Activated T-helper 1 cell treated with anti-CD3 and anti-CD28 coated beads, Interleukin-12 subunit alpha, Interleukin-12 subunit beta, Interleukin-2, Interleukin-4 antibody, amounts not matched to agents 30 ng/mL and 10 ng/mL and 1 ng/mL, durations not matched to agents 14 hours and 24 hours and 36 hours (primary cell): ENCODE results near the gene PJA2. TPM values are rescaled to one million over a fixed set of nuclear protein-coding genes. Genes with fewer than 3 reads are reported as not detected.

ENCODE experiments used
- DNase-seq: peaks from one replicate; pipeline ENCODE4 v3.0.0; 2021; ENCODE audit warnings: low spot score
- H3K27ac Mint-ChIP-seq: one replicate; pipeline ENCODE4 v1.8.0; 2021; ENCODE audit warnings: mild to moderate bottlenecking, mixed read lengths
- H3K27me3 Mint-ChIP-seq: one replicate; pipeline ENCODE4 v1.8.0; 2022; ENCODE audit warnings: mild to moderate bottlenecking, moderate library complexity, mixed read lengths; ENCODE audit not compliant: insufficient read depth
- H3K36me3 Mint-ChIP-seq: one replicate; pipeline ENCODE4 v1.8.0; 2021; ENCODE audit warnings: low read depth, mixed read lengths
- H3K4me1 Mint-ChIP-seq: one replicate; pipeline ENCODE4 v1.8.0; 2021; ENCODE audit warnings: low read depth, mixed read lengths
- H3K4me3 Mint-ChIP-seq: one replicate; pipeline ENCODE4 v1.8.0; 2021; ENCODE audit warnings: mild to moderate bottlenecking, moderate library complexity, mixed read lengths
- H3K9me3 Mint-ChIP-seq: one replicate; pipeline ENCODE4 v1.8.0; 2021; ENCODE audit warnings: mixed read lengths
- intact Hi-C: fragments of 100-400 bp; cut with micrococcal nuclease; formaldehyde crosslinking; loops from one replicate; pipeline ENCODE4 v1.15.1; 2024
- total RNA-seq: library from RNA; stranded (reverse); gene quantifications from 2 replicates; pipeline ENCODE4 v1.2.3, GENCODE V29; 2022

PJA2 gene
- total RNA-seq, 1 donor from 2014 or later = 40.2 TPM

DNA sequence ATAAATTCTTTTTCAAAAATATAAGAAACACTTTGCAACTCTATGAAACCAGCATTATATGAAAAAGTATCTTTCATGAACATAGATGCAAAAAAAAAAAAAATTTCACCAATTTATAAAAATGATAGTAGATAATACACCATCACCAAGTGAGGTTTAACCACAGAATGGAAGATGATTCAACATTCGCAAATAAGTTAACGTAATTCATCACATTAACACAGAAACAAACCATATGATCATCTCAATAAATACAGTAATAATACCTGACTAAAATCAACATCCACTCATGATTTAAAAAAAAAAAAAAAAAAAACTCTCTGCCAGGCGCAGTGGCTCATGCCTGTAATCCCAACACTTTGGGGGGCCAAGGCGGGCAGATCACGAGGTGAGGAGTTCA lies 6.3 kb downstream of the PJA2 start:
- H3K36me3 Mint-ChIP-seq = peaks cover 15% of the 10 kb centered on the region
- intact Hi-C loops = loop anchor here (10.0 kb wide), 1 partner anchor 451 kb away; no protein-coding TSS in a partner anchor
- H3K27ac Mint-ChIP-seq = no peak overlapping the region
- peaks cover 58% of the 10 kb centered on the region for H3K4me1 Mint-ChIP-seq
- no peak for DNase-seq
- no peaks in the 10 kb centered on the region for H3K27me3 Mint-ChIP-seq
- no peak overlapping the region for H3K4me3 Mint-ChIP-seq
- no peaks in the 10 kb centered on the region for H3K9me3 Mint-ChIP-seq

GRCh38 chr5:109399092-109399759 lies 10.5 kb downstream of the PJA2 start:
- intact Hi-C loops = no loop called here
- Mint-ChIP-seq H3K36me3 (peaks cover 19% of the 10 kb centered on the region), H3K4me1 (peaks cover 24% of the 10 kb centered on the region), H3K4me3 (no peak overlapping the region), H3K9me3 (no peaks in the 10 kb centered on the region), H3K27me3 (no peaks in the 10 kb centered on the region), H3K27ac (no peak overlapping the region)
- DNase-seq = no peak

DNA sequence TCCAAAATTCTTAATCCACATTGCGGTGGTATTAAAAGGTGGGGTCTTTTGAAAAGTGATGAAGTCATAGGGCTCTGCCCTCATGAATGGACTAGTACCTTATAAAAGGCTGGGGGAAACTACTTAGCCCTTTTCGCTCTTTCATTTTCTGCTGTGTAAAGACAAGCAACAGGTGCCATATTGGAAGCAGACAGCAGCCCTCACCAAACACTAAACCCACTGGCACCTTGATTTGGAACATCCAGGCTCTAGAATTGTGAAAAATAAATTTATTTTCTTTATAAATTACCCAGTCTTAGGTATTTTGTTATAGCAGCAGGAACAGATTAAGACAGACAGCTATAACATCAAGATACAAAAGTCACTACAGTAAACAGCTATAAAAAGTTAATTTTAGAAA lies 12.8 kb downstream of the PJA2 start:
- Mint-ChIP-seq H3K27ac (no peak overlapping the region), H3K36me3 (peaks cover 20% of the 10 kb centered on the region), H3K9me3 (peaks cover 4% of the 10 kb centered on the region), H3K4me3 (no peak overlapping the region), H3K4me1 (peaks cover 18% of the 10 kb centered on the region), H3K27me3 (no peaks in the 10 kb centered on the region)
- DNase-seq = no peak
- intact Hi-C loops = no loop called here

DNA sequence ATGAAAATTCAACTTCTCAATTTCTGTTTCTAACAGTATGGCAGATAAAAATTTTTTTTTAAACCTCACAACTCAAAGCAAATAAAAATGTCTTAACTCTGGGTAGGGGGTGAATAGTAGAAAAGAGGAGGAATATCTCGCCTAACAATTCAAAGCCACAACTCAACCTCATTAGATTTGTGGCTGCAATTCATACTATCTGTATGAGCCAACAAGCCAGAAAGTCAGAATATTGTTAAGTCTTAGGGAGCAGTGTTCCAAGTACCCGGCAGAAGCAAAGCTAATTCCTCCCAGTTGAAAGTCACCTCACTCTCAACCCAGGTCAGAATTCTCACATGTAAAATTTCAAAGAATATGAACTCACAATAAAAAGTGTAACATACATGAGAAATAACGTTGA lies 15.0 kb downstream of the PJA2 start:
- DNase-seq = no peak
- peaks cover 23% of the 10 kb centered on the region for H3K4me1 Mint-ChIP-seq
- H3K4me3 Mint-ChIP-seq = no peak overlapping the region
- H3K27me3 Mint-ChIP-seq = no peaks in the 10 kb centered on the region
- intact Hi-C loops = no loop called here
- no peak overlapping the region for H3K27ac Mint-ChIP-seq
- peaks cover 28% of the 10 kb centered on the region for H3K36me3 Mint-ChIP-seq
- peaks cover 4% of the 10 kb centered on the region for H3K9me3 Mint-ChIP-seq

DNA sequence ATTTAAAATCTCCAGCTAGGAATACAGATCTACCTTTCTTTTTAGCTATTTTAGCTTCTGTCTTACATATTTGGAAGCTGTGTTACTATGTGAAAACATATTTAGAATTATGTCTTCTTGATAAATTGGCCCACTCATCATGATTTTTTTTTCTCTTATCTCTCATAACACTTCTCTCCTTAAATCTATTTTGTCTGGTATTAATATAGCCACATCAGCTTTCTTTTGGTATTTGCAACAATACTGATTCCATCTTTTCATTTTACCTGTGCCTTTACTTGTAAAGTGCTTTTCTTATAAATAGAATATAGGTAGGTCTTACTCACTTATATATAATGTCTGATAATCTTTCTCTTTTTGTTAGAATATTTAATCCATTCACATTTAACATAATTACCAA lies 19.6 kb downstream of the PJA2 start:
- H3K36me3 Mint-ChIP-seq = peaks cover 17% of the 10 kb centered on the region
- peaks cover 28% of the 10 kb centered on the region for H3K4me1 Mint-ChIP-seq
- H3K27ac Mint-ChIP-seq = no peak overlapping the region
- H3K27me3 Mint-ChIP-seq = no peaks in the 10 kb centered on the region
- DNase-seq = no peak
- H3K9me3 Mint-ChIP-seq = peaks cover 4% of the 10 kb centered on the region
- intact Hi-C loops = no loop called here
- H3K4me3 Mint-ChIP-seq = no peak overlapping the region

DNA sequence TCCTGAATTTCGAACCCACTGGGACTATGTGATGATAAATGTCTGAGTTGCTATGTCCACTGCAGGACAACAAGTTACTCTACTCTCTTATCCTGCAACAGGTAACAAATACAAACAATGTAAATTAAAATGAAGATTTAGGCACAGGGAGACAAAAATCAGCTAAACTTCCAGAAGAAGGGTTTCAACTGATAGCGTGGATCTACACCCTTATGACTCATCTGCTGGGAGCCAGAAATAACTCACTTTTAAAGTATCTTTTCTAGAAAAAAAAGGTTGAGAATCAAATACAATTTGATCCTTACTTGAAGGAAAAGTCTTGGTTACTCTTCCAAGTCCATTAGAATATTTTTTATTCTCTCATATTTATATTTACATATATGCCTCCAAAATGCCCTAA lies 21.4 kb downstream of the PJA2 start:
- no peak overlapping the region for H3K4me3 Mint-ChIP-seq
- H3K27ac Mint-ChIP-seq = no peak overlapping the region
- H3K27me3 Mint-ChIP-seq = no peaks in the 10 kb centered on the region
- intact Hi-C loops = no loop called here
- peaks cover 31% of the 10 kb centered on the region for H3K4me1 Mint-ChIP-seq
- DNase-seq = no peak
- H3K9me3 Mint-ChIP-seq = peaks cover 4% of the 10 kb centered on the region
- peaks cover 14% of the 10 kb centered on the region for H3K36me3 Mint-ChIP-seq

DNA sequence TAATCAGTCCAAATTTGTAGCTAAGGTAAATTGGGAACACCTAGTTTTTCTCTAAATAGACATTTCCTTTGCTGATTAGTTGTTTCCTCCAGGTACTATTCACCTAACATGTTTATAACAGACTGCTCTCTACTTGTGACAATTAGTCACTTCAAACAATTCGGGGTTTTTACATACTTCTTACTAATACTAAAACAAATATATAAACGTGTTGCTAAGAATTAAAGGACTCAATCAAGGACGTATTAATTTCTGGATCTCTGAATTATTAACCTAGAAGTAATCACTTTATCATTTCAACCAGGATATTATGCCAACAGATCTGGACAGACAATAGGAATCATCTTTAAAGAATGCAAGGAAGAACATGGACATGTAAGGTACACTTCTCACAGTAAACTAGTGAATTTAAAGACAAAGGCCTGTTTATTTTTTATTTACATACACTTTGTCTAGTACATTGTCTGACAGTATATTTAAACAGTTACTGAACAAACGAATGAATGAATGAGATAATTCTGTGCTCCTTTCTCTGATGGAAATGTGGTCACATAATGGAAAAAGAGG lies 22.3 kb downstream of the PJA2 start:
- Mint-ChIP-seq H3K4me1 (peaks cover 27% of the 10 kb centered on the region), H3K9me3 (peaks cover under 1% of the 10 kb centered on the region), H3K27me3 (no peaks in the 10 kb centered on the region)

DNA sequence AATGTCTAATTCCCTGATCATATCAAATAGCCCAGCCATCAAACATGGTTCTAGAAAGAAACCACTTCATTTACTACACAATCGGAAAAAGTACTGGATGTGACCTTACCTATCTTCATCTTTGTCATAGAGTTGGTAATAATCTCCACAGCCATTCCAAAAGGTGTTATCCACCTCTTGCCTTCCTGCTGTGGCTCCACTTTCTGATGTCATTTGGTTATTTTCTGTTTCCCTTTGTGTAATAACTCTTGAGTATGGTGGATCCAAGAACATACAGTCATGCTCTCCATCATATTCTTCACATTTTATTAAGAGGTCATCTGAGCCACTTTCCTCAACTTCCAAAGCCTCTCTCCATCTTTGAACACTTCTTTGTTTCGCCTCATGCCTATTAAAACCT lies 31.7 kb downstream of the PJA2 start:
- DNase-seq = no peak
- Mint-ChIP-seq H3K27ac (no peak overlapping the region), H3K36me3 (peaks cover 32% of the 10 kb centered on the region), H3K9me3 (no peaks in the 10 kb centered on the region), H3K27me3 (no peaks in the 10 kb centered on the region), H3K4me1 (peaks cover 10% of the 10 kb centered on the region), H3K4me3 (no peak overlapping the region)
- intact Hi-C loops = loop anchor here (2.0 kb wide), 1 partner anchor 31 kb away; the partner anchor contains the start of gene PJA2

More for the DNA sequence above, 22.3 kb downstream of the PJA2 start:
- intact Hi-C loops = no loop called here
- H3K4me3 Mint-ChIP-seq = no peak overlapping the region
- no peak overlapping the region for H3K27ac Mint-ChIP-seq
- DNase-seq = no peak
- H3K36me3 Mint-ChIP-seq = peaks cover 11% of the 10 kb centered on the region

GRCh38 chr5:109374625-109375024 lies 35.1 kb downstream of the PJA2 start:
- peaks cover 37% of the 10 kb centered on the region for H3K36me3 Mint-ChIP-seq
- no peaks in the 10 kb centered on the region for H3K27me3 Mint-ChIP-seq
- intact Hi-C loops = no loop called here
- no peaks in the 10 kb centered on the region for H3K9me3 Mint-ChIP-seq
- no peak for DNase-seq
- no peak overlapping the region for H3K4me3 Mint-ChIP-seq
- H3K4me1 Mint-ChIP-seq = peaks cover 10% of the 10 kb centered on the region
- no peak overlapping the region for H3K27ac Mint-ChIP-seq

DNA sequence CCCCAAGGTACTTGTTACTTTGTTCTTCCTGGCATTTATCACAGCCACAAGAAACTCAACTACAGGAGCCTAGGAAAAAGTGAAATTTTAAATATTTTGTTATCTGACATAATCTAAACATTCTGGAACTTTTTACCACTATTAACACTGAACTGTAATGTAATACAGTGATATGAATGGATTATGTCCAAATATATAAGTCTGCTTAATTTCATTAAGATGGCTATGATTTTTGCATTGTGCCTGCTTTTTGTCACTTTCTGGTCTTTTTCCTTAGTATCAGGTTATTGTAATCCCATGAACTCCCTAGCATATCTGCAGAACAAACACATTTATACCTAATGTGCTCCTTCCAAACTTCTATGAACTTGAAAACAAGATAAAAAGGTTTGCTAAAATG lies 35.8 kb downstream of the PJA2 start:
- peak overlapping the region; percentile 43 for H3K27ac Mint-ChIP-seq
- H3K4me1 Mint-ChIP-seq = peaks cover 10% of the 10 kb centered on the region
- H3K36me3 Mint-ChIP-seq = peaks cover 37% of the 10 kb centered on the region
- H3K9me3 Mint-ChIP-seq = no peaks in the 10 kb centered on the region
- H3K4me3 Mint-ChIP-seq = no peak overlapping the region
- no peak for DNase-seq
- intact Hi-C loops = no loop called here
- no peaks in the 10 kb centered on the region for H3K27me3 Mint-ChIP-seq

DNA sequence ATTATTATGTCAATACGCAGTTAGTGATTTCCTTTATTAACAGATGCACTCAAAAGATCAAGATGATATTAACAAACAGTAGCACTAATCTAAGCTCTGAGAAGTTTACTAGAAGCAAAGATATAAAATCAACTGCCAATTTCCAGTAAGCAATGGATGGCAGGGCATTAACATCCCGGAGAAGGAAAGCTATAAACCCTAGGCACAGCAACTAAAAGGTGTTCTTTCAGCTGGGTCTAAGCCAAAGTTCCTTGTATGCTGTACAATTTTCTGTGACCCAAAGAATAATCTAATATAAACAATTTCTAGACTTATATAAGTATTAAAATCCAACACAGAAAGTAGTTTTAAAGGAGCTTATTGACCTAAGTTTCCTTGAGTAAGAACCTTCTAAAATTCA lies 39.4 kb downstream of the PJA2 start:
- no peak overlapping the region for H3K27ac Mint-ChIP-seq
- H3K9me3 Mint-ChIP-seq = peaks cover 8% of the 10 kb centered on the region
- peaks cover 38% of the 10 kb centered on the region for H3K36me3 Mint-ChIP-seq
- DNase-seq = no peak
- intact Hi-C loops = no loop called here
- peaks cover 4% of the 10 kb centered on the region for H3K4me1 Mint-ChIP-seq
- H3K27me3 Mint-ChIP-seq = no peaks in the 10 kb centered on the region
- no peak overlapping the region for H3K4me3 Mint-ChIP-seq

DNA sequence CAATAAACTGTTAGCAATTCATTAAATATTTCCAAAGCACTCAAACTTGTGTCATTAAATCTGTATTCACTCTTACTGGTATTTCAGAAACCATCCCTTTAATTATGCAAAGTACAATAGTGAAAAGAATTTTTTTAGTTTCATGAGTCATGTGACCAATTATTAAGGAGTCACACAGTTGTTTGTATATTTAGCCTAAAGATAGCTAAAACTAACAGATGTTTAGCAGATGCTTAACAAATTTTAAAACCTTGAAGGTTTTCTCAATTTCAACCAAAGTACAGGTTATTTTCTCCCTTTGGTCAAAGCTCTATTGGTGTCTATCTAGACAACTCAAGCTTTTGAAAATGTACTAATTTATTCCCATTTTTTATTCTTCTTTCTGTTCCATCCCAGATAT lies 44.1 kb downstream of the PJA2 start:
- intact Hi-C loops = no loop called here
- H3K9me3 Mint-ChIP-seq = peaks cover 8% of the 10 kb centered on the region
- DNase-seq = no peak
- no peak overlapping the region for H3K4me3 Mint-ChIP-seq
- H3K4me1 Mint-ChIP-seq = peaks cover 10% of the 10 kb centered on the region
- peaks cover 44% of the 10 kb centered on the region for H3K36me3 Mint-ChIP-seq
- H3K27me3 Mint-ChIP-seq = no peaks in the 10 kb centered on the region
- no peak overlapping the region for H3K27ac Mint-ChIP-seq

GRCh38 chr5:109364977-109365376 lies 44.8 kb downstream of the PJA2 start:
- Mint-ChIP-seq H3K4me1 (peaks cover 10% of the 10 kb centered on the region), H3K36me3 (peaks cover 40% of the 10 kb centered on the region), H3K9me3 (peaks cover 8% of the 10 kb centered on the region), H3K4me3 (no peak overlapping the region), H3K27ac (no peak overlapping the region), H3K27me3 (no peaks in the 10 kb centered on the region)
- intact Hi-C loops = no loop called here
- DNase-seq = no peak
